Measurements from ENCODE around the gene PCBD1. TPM values are rescaled to one million over a fixed set of nuclear protein-coding genes. Genes with fewer than 3 reads are reported as not detected.
A peak's percentile ranks its signal among the peaks of the same experiment; 100 is the strongest.
"Not testable (repeated sequence)": the region's sequence is repeated elsewhere in the genome, so short reads cannot be mapped to it uniquely, and the experiment has no call there.

PCBD1 gene
- total RNA-seq, 2 donors from 2014 or later, result 87.4 to 121 TPM

DNA sequence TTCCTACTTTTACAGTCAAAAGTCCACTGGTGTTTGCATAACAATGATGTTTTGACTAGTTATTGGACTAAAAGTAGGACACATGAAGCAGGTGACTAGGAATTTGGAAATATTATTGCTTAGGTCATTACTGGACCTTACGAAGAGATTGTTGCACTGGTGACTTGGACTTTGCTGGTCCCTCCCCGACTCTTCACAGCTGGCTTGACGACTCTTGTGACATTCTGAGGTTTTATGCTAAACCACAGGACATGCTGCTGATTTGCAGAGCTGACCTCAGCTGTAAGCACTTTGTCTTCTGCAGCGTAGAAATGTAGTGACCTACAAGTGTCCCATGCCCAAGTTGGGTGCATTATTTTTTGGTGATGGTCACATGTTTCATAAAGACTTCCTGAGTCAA is 21.9 kb downstream of the PCBD1 start:
- Histone ChIP-seq H3K9me3 (no peaks in the 10 kb centered on the region), H3K27ac (peak overlapping the region; percentile 26 to 31), H3K4me1 (replicated peaks) (peaks cover 3% of the 10 kb centered on the region), H3K4me3 (no peak overlapping the region), H3K27me3 (replicated peaks; ENCODE audit: insufficient read depth) (no peaks in the 10 kb centered on the region), H3K36me3 (no peaks in the 10 kb centered on the region)
- intact Hi-C loops (cut with DNase I), result no loop called here
- 86% methylated on average over 4 of the region's 4 CpGs for WGBS
- DNase-seq (ENCODE audit: low spot score), result no peak
- TF ChIP-seq POLR2AphosphoS5 (IDR thresholded peaks at IDR 0.05) (no peak), POLR2A (IDR thresholded peaks at IDR 0.05) (no peak)
- TF ChIP-seq, protein P1, sequence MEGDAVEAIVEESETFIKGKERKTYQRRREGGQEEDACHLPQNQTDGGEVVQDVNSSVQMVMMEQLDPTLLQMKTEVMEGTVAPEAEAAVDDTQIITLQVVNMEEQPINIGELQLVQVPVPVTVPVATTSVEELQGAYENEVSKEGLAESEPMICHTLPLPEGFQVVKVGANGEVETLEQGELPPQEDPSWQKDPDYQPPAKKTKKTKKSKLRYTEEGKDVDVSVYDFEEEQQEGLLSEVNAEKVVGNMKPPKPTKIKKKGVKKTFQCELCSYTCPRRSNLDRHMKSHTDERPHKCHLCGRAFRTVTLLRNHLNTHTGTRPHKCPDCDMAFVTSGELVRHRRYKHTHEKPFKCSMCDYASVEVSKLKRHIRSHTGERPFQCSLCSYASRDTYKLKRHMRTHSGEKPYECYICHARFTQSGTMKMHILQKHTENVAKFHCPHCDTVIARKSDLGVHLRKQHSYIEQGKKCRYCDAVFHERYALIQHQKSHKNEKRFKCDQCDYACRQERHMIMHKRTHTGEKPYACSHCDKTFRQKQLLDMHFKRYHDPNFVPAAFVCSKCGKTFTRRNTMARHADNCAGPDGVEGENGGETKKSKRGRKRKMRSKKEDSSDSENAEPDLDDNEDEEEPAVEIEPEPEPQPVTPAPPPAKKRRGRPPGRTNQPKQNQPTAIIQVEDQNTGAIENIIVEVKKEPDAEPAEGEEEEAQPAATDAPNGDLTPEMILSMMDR (IDR thresholded peaks at IDR 0.05), result no peak

DNA sequence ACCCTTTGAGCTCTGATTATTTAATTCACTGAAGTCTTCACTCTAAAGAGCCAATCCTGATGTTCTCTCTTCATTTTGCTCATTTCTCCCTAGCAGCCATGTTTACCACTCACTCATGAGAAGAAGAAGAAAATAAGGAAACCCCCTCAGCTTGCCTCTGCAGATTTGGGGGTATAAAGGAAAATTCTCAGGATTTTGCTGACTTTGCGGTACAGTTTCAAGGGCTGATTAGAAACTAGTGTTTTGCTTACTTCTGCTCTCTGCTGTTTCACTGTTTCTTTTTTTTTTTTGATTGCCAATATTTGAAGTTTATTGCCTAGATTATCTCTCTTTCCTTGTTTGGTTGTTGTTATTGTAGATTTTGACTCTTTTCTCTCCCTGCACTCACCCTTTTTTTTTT is 23.4 kb downstream of the PCBD1 start:
- no peak for TF ChIP-seq POLR2A (IDR thresholded peaks at IDR 0.05)
- TF ChIP-seq POLR2AphosphoS5 (IDR thresholded peaks at IDR 0.05), result no peak
- TF ChIP-seq, protein P1 (IDR thresholded peaks at IDR 0.05), result no peak
- H3K4me3 ChIP-seq, result no peak overlapping the region
- no peaks in the 10 kb centered on the region for H3K36me3 ChIP-seq
- peaks cover 3% of the 10 kb centered on the region for H3K4me1 ChIP-seq (replicated peaks)
- WGBS, result 88% methylated on average over 1 of the region's 1 CpG
- no peak overlapping the region for H3K27ac ChIP-seq
- H3K27me3 ChIP-seq (replicated peaks; ENCODE audit: insufficient read depth), result no peaks in the 10 kb centered on the region
- intact Hi-C loops (cut with DNase I), result no loop called here
- H3K9me3 ChIP-seq, result no peaks in the 10 kb centered on the region
- DNase-seq (ENCODE audit: low spot score), result no peak

DNA sequence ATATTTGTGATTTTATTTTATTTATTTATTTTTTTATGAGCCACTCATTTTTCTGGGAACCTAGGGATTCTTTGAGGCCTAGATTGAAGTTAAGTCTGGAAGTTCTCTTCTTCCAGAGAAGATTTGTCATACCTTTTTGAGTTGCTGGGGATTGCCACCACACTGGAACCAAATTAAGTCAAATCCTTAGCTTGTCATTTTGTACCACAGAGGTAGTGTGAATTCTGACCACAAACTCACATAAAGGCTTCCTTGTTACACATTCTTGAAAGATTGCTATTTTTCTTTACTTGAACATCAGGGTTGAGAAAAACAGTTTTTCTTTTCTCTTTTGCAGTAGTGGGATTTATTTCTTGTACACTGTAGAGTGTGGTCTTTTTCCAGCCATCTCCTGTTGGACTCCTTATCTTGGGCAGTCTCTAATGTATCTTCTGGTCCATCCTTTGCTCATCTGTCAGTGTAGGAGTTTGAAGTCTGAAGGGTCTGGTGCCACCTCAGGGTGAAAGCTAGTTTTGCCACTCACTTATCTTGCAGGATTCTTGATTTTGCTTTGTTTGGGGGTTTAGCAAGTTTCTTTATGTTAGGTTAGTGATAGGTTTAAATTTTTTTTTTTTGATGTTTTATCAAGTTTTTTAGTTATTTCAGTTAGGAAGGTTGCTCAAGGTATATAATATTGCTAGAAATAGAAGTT is 24.8 kb downstream of the PCBD1 start:
- no peak overlapping the region for H3K4me3 ChIP-seq
- no peaks in the 10 kb centered on the region for H3K9me3 ChIP-seq
- H3K36me3 ChIP-seq, result no peaks in the 10 kb centered on the region
- TF ChIP-seq, protein P1 (IDR thresholded peaks at IDR 0.05), result no peak
- no peak for TF ChIP-seq POLR2AphosphoS5 (IDR thresholded peaks at IDR 0.05)
- TF ChIP-seq POLR2A (IDR thresholded peaks at IDR 0.05), result no peak
- H3K27ac ChIP-seq, result no peak overlapping the region
- intact Hi-C loops (cut with DNase I), result no loop called here
- no peaks in the 10 kb centered on the region for H3K27me3 ChIP-seq (replicated peaks; ENCODE audit: insufficient read depth)
- peaks cover 3% of the 10 kb centered on the region for H3K4me1 ChIP-seq (replicated peaks)
- no peak for DNase-seq (ENCODE audit: low spot score)

DNA sequence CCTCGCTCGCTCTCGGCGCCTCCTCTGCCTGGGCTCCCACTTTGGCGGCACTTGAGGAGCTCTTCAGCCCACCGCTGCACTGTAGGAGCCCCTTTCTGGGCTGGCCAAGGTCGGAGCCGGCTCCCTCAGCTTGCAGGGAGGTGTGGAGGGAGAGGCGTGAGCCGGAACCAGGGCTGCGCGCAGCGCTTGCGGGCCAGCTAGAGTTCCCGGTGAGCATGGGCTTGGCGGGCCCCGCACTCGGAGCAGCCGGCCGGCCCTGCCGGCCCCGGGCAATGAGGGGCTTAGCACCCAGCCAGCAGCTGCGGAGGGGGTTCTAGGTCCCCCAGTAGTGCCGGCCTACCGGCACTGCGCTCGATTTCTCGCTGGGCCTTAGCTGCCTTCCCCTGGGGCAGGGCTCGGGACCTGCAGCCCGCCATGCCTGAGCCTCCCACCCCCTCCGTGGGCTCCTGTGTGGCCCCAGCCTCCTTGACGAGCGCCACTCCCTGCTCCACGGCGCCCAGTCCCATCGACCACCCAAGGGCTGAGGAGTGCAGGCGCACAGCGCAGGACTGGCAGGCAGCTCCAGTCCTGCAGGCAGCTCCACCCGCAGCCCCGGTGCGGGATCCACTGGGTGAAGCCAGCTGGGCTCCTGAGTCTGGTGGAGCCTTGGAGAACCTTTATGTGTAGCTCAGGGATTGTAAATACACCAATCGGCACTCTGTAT is 26.7 kb downstream of the PCBD1 start:
- intact Hi-C loops (cut with DNase I); H3K4me3 ChIP-seq; H3K4me1 ChIP-seq (replicated peaks); H3K9me3 ChIP-seq; DNase-seq (ENCODE audit: low spot score); H3K27ac ChIP-seq; H3K36me3 ChIP-seq; H3K27me3 ChIP-seq (replicated peaks; ENCODE audit: insufficient read depth): not testable (repeated sequence)
- WGBS, result 96% methylated on average over 42 of the region's 42 CpGs

DNA sequence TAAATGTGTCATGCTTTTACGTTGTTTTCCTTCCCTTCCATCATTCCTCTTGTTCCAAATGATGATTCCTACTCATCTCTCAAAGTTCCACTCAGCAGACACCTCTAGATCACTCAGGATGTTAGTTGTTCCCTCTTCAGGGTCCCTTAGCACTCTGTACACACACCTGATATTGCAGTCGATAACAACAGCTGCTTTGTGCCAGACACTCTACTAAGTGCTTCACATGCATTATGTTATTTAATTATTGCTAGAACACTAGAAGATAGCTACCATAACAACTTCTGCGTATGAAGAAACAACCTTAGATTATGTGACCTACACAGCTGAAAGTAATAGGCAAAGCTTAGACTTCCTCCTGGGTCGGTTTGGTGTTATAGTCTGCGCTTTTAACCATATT is 29.6 kb downstream of the PCBD1 start:
- 74% methylated on average over 5 of the region's 5 CpGs for WGBS
- H3K36me3 ChIP-seq, result no peaks in the 10 kb centered on the region
- no peaks in the 10 kb centered on the region for H3K27me3 ChIP-seq (replicated peaks; ENCODE audit: insufficient read depth)
- TF ChIP-seq, protein P1 (IDR thresholded peaks at IDR 0.05), result no peak
- TF ChIP-seq POLR2A (IDR thresholded peaks at IDR 0.05), result no peak
- TF ChIP-seq POLR2AphosphoS5 (IDR thresholded peaks at IDR 0.05), result no peak
- intact Hi-C loops (cut with DNase I), result no loop called here
- H3K4me3 ChIP-seq, result no peak overlapping the region
- H3K27ac ChIP-seq, result no peak overlapping the region
- H3K4me1 ChIP-seq (replicated peaks), result no peaks in the 10 kb centered on the region
- DNase-seq (ENCODE audit: low spot score), result no peak
- H3K9me3 ChIP-seq, result no peaks in the 10 kb centered on the region
